Neural progenitor cell (in vitro differentiated cells): ENCODE data around the gene TPSAB1. TPM values are rescaled to one million over a fixed set of nuclear protein-coding genes. Genes with fewer than 3 reads are reported as not detected.
"Not testable (repeated sequence)": the region's sequence is repeated elsewhere in the genome, so short reads cannot be mapped to it uniquely, and the experiment has no call there.

ENCODE experiments used
- DNase-seq: peaks from one replicate; pipeline ENCODE4 v3.0.0-alpha.2; 2016; ENCODE audit warnings: low spot score
- H2AFZ ChIP-seq: fragments of 200-600 bp; sonication (generic); replicated peaks from 2 replicates; pipeline ENCODE4 v1.6.1; 2016; ENCODE audit warnings: antibody characterized with exemption
- H3F3A ChIP-seq: fragments of 200-600 bp; sonication (generic); 2 replicates; pipeline ENCODE4 v1.6.1; 2016; ENCODE audit warnings: antibody characterized with exemption, low read depth
- H3K27ac ChIP-seq: fragments of 200-600 bp; sonication (generic); 2 replicates; pipeline ENCODE4 v1.5.1; 2016; ENCODE audit warnings: mild to moderate bottlenecking
- H3K27me3 ChIP-seq: fragments of 200-600 bp; sonication (generic); 2 replicates; pipeline ENCODE4 v1.6.1; 2016; ENCODE audit warnings: mild to moderate bottlenecking, moderate library complexity
- H3K36me3 ChIP-seq: fragments of 200-600 bp; sonication (generic); 2 replicates; pipeline ENCODE4 v1.5.1; 2016
- H3K4me1 ChIP-seq: fragments of 200-600 bp; sonication (generic); 2 replicates; pipeline ENCODE4 v1.6.1; 2016; ENCODE audit warnings: mixed run types
- H3K4me2 ChIP-seq: fragments of 200-600 bp; sonication (generic); 2 replicates; pipeline ENCODE4 v1.6.1; 2016
- H3K4me3 ChIP-seq: fragments of 200-600 bp; sonication (generic); 2 replicates; pipeline ENCODE4 v1.5.1; 2016
- H3K79me2 ChIP-seq: fragments of 200-600 bp; sonication (generic); 2 replicates; pipeline ENCODE4 v1.6.1; 2016; ENCODE audit warnings: low read depth
- H3K9ac ChIP-seq: fragments of 200-600 bp; sonication (generic); 2 replicates; pipeline ENCODE4 v1.6.1; 2016
- H3K9me3 ChIP-seq: fragments of 200-600 bp; sonication (generic); 2 replicates; pipeline ENCODE4 v1.5.1; 2016; ENCODE audit warnings: low read depth
- H4K20me1 ChIP-seq: fragments of 200-600 bp; sonication (generic); 2 replicates; pipeline ENCODE4 v1.6.1; 2016; ENCODE audit warnings: low read depth
- H3K27ac Mint-ChIP-seq: 3 replicates; pipeline ENCODE4 v1.8.0; 2021; ENCODE audit warnings: mixed read lengths
- H3K27me3 Mint-ChIP-seq: 2 replicates; pipeline ENCODE4 v1.8.0; 2022; ENCODE audit warnings: low read depth, mild to moderate bottlenecking, inconsistent platforms, moderate library complexity, mixed read lengths; ENCODE audit not compliant: insufficient read depth
- H3K36me3 Mint-ChIP-seq: 3 replicates; pipeline ENCODE4 v1.8.0; 2021; ENCODE audit warnings: mixed read lengths
- H3K4me1 Mint-ChIP-seq: 3 replicates; pipeline ENCODE4 v1.8.0; 2021; ENCODE audit warnings: mixed read lengths
- H3K4me3 Mint-ChIP-seq: 3 replicates; pipeline ENCODE4 v1.8.0; 2021; ENCODE audit warnings: mild to moderate bottlenecking, moderate library complexity, mixed read lengths
- H3K9me3 Mint-ChIP-seq: 3 replicates; pipeline ENCODE4 v1.8.0; 2020; ENCODE audit warnings: mixed read lengths
- CTCF ChIP-seq: fragments of 200-600 bp; sonication (generic); IDR thresholded peaks from 2 replicates; pipeline ENCODE4 v1.5.1; 2017; ENCODE audit warnings: antibody characterized with exemption, mild to moderate bottlenecking
- EZH2 ChIP-seq: fragments of 200-600 bp; sonication (generic); IDR thresholded peaks from 2 replicates; pipeline ENCODE4 v1.6.1; 2017; ENCODE audit warnings: antibody characterized with exemption, mild to moderate bottlenecking, moderate library complexity
- EZH2phosphoT487 ChIP-seq: fragments of 200-600 bp; sonication (generic); IDR thresholded peaks from 2 replicates; pipeline ENCODE4 v1.6.1; 2017; ENCODE audit warnings: antibody characterized with exemption
- total RNA-seq: library from RNA; depleted of rRNA; stranded (reverse); fragments of >200 nt; gene quantifications from 2 replicates; pipeline ENCODE4 v1.2.3, GENCODE V29; 2015; ENCODE audit warnings: low replicate concordance

Gene TPSAB1
- total RNA-seq, 1 donor from 2014 or later = not detected

DNA sequence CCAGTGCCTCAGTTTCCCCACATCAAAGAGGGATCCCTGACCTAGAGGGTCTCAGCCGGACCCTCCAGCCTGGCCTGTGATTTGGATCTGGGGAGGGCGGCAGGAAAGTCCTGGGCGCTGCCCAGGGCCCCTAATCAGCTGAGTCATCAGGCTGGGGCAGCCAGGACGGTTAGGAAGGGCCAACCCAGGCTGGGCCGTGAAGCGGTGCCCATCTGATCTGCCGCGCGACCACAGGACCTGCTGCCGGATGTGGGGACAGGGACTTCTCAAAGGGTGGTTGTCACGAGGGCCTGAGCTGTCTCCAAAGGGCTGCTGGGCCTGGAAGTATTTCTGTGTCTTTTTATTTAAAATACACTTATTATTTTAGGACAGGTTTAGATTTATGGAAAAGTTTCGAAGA is 4.4 kb downstream of the TPSAB1 start:
- no peaks in the 10 kb centered on the region for H4K20me1 ChIP-seq
- H3K36me3 ChIP-seq = no peaks in the 10 kb centered on the region
- Mint-ChIP-seq H3K4me1 (peaks cover 5% of the 10 kb centered on the region), H3K36me3 (no peaks in the 10 kb centered on the region), H3K27ac (no peak overlapping the region), H3K4me3 (no peak overlapping the region), H3K27me3 (peaks cover 8% of the 10 kb centered on the region), H3K9me3 (peaks cover 3% of the 10 kb centered on the region)
- peaks cover 33% of the 10 kb centered on the region for H3K27me3 ChIP-seq
- no peak overlapping the region for H3K4me3 ChIP-seq
- H2AFZ ChIP-seq = no peak overlapping the region
- H3K4me2 ChIP-seq = no peak overlapping the region
- no peak overlapping the region for H3K9ac ChIP-seq
- TF ChIP-seq EZH2phosphoT487 (no peak), EZH2 (no peak), CTCF (no peak)
- no peak for DNase-seq
- H3F3A ChIP-seq = no peaks in the 10 kb centered on the region
- H3K27ac ChIP-seq = no peak overlapping the region
- no peaks in the 10 kb centered on the region for H3K79me2 ChIP-seq
- H3K9me3 ChIP-seq = no peaks in the 10 kb centered on the region
- H3K4me1 ChIP-seq = no peaks in the 10 kb centered on the region

- no peaks in the 10 kb centered on the region for H4K20me1 ChIP-seq
- peaks cover 3% of the 10 kb centered on the region for H3K9me3 Mint-ChIP-seq
- no peaks in the 10 kb centered on the region for H3K36me3 Mint-ChIP-seq
Observed at GRCh38 chr16:1245452-1246020, 5.0 kb downstream of the TPSAB1 start.

GRCh38 chr16:1247903-1248537 is 7.5 kb downstream of the TPSAB1 start:
- not testable (repeated sequence) for H3F3A ChIP-seq, H3K27me3 Mint-ChIP-seq, H3K9me3 ChIP-seq, H3K4me1 ChIP-seq, H2AFZ ChIP-seq, H3K36me3 ChIP-seq, H4K20me1 ChIP-seq, H3K9me3 Mint-ChIP-seq, H3K79me2 ChIP-seq, DNase-seq, H3K4me1 Mint-ChIP-seq, H3K9ac ChIP-seq, H3K36me3 Mint-ChIP-seq, H3K4me2 ChIP-seq, H3K27ac ChIP-seq, H3K4me3 ChIP-seq
- Mint-ChIP-seq H3K4me3 (peak overlapping the region; percentile 54), H3K27ac (peak overlapping the region; percentile 78)
- H3K27me3 ChIP-seq = peaks cover 44% of the 10 kb centered on the region

More at GRCh38 chr16:1245452-1246020, 5.0 kb downstream of the TPSAB1 start:
- Mint-ChIP-seq H3K27me3 (peaks cover 8% of the 10 kb centered on the region), H3K27ac (no peak overlapping the region), H3K4me3 (no peak overlapping the region), H3K4me1 (peaks cover 5% of the 10 kb centered on the region)
- TF ChIP-seq EZH2 = no peak
- TF ChIP-seq CTCF = no peak
- TF ChIP-seq EZH2phosphoT487 = no peak
- Histone ChIP-seq H3K9ac (no peak overlapping the region), H3K4me3 (no peak overlapping the region), H3K27me3 (peaks cover 37% of the 10 kb centered on the region), H3K9me3 (no peaks in the 10 kb centered on the region), H2AFZ (no peak overlapping the region), H3K4me2 (no peak overlapping the region), H3K4me1 (no peaks in the 10 kb centered on the region), H3K79me2 (no peaks in the 10 kb centered on the region), H3K36me3 (no peaks in the 10 kb centered on the region), H3K27ac (no peak overlapping the region), H3F3A (no peaks in the 10 kb centered on the region)
- no peak for DNase-seq

DNA sequence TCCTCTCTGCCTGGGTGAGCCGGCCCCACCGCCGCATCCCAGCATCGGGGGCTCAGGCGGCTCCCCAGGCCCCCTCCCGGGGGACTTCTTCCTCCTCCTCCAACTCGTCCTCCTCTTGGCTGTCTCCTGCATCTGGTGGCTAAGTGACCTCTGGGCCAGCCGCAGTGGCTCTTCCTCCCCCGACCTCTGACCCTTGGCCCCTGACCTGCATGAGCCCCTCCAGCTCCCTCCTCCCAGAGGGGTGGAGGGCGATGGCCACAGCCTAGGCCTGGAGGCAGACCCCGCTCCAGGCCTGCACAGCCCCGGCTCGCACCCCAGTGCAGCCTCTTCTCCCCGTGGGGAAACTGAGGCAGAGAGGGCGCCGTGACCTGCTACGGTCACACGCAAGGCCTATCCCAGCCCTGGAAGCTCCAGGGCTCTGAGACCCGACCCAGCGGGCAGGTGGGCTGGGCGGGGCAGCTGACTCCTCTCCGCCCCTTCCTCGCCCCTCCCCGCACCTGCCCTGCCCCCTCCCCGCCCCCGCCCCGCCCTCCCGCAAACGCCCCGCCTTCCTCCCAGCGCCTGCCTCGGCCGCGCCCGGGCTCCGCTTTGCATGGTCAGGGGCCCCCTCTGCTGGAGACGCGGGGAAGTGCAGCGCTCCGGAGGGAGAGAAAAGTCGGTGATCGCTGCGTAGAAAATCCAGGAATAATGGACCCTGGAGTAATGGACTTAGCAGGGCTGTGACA is 8.7 kb downstream of the TPSAB1 start:
- H3K36me3 Mint-ChIP-seq, H3K27ac Mint-ChIP-seq, H3K9me3 Mint-ChIP-seq, H3K36me3 ChIP-seq, H3K4me1 Mint-ChIP-seq, H3K27me3 Mint-ChIP-seq, H3K4me2 ChIP-seq, H2AFZ ChIP-seq, H3K79me2 ChIP-seq, H3K27ac ChIP-seq, H3K4me3 ChIP-seq, DNase-seq, H3K9ac ChIP-seq, H3K4me1 ChIP-seq, H4K20me1 ChIP-seq, H3K4me3 Mint-ChIP-seq, H3F3A ChIP-seq, H3K9me3 ChIP-seq: not testable (repeated sequence)
- H3K27me3 ChIP-seq = peaks cover 44% of the 10 kb centered on the region

DNA sequence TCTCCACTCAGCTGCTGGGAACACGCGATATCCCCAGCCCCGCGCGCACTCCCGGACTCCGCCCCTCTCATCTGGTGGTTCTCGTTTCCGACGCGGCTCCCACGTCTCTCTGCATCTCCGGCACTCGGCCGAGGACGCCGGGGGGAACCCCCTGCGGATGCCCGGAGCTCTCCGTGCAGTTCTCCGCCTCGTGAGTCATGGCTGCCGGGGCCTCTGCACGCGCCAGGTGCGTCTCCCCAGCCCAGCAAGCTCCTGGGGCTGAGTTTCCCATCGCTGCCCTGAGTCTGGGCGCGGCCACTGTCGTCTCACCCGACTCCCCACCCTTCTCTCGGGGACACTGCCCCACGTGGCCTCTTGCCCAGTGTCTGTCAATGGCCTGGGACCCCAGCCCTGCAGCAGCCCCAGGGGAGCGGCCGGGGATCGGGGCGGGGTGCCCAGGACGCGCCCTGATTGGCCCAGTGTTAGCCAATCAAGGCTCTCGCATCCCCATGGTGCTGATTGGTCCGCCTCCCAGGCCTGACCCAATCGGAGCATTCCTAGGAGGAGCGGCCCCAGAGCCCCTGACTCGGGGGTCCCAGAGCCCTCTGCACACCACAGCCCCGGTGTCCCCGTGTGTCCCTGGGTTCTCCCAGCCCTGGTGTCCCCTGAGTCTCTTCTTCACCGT is 13.3 kb downstream of the TPSAB1 start:
- not testable (repeated sequence) for H2AFZ ChIP-seq, H3K79me2 ChIP-seq, H3K4me1 Mint-ChIP-seq, H3K4me2 ChIP-seq, H3K36me3 Mint-ChIP-seq, H3K9me3 Mint-ChIP-seq, H3K4me1 ChIP-seq, H3K27ac Mint-ChIP-seq, H3K4me3 ChIP-seq, H3K4me3 Mint-ChIP-seq, H3F3A ChIP-seq, H3K27ac ChIP-seq, H4K20me1 ChIP-seq, H3K9ac ChIP-seq, H3K9me3 ChIP-seq, DNase-seq, H3K27me3 Mint-ChIP-seq, H3K36me3 ChIP-seq
- H3K27me3 ChIP-seq = peaks cover 13% of the 10 kb centered on the region

DNA sequence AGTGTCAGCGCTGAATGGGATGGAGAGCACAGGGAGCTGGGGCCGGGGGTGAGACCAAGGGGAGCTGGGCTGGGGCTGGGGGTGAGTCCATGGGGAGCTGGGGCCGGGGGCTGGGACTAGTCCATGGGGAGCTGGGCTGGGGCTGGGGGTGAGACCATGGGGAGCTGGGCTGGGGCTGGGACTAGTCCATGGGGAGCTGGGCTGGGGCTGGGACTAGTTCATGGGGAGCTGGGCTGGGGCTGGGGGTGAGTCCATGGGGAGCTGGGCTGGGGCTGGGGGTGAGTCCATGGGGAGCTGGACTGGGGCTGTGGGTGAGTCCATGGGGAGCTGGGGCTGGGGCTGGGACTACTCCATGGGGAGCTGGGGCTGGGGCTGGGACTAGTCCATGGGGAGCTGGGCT is 14.3 kb downstream of the TPSAB1 start:
- DNase-seq, H3K36me3 ChIP-seq, H3K4me2 ChIP-seq, H3K27ac ChIP-seq, H2AFZ ChIP-seq, H3K36me3 Mint-ChIP-seq, H3K4me3 ChIP-seq, H3K79me2 ChIP-seq, H3K4me1 Mint-ChIP-seq, H4K20me1 ChIP-seq, H3K27ac Mint-ChIP-seq, H3K9me3 ChIP-seq, H3F3A ChIP-seq, H3K4me3 Mint-ChIP-seq, H3K4me1 ChIP-seq, H3K9ac ChIP-seq, H3K27me3 Mint-ChIP-seq, H3K9me3 Mint-ChIP-seq: not testable (repeated sequence)
- peaks cover 23% of the 10 kb centered on the region for H3K27me3 ChIP-seq
